SK-N-SH treated with all-trans-retinoic acid at 6 μM for 48 hours (cell line): Measurements from ENCODE around the gene LMO7.

ENCODE experiments used
- ATAC-seq: fragments of 200-7000 bp; cut with Tn5 transposase; 3 replicates; pipeline ENCODE4 v1.9.1; 2020; ENCODE audit warnings: mild to moderate bottlenecking, moderate library complexity
- ARNTL ChIP-seq: fragments of 450-650 bp; formaldehyde crosslinking; IDR thresholded peaks from 2 replicates; pipeline ENCODE4 v1.5.0; 2020; ENCODE audit warnings: low read depth, mild to moderate bottlenecking, moderate library complexity, borderline replicate concordance
- BACH2 ChIP-seq: fragments of 250-450 bp; sonication (Bioruptor Pico); IDR thresholded peaks from 2 replicates; pipeline ENCODE4 v1.9.0; 2021; ENCODE audit warnings: mild to moderate bottlenecking, borderline replicate concordance
- CREB5 ChIP-seq: fragments of 250-450 bp; sonication (Bioruptor Pico); IDR thresholded peaks from 2 replicates; pipeline ENCODE4 v1.5.1; 2020; ENCODE audit warnings: low read depth, mild to moderate bottlenecking, moderate library complexity
- CSDC2 ChIP-seq: fragments of 250-450 bp; sonication (Bioruptor Pico); IDR thresholded peaks from 2 replicates; pipeline ENCODE4 v1.5.0; 2020; ENCODE audit warnings: mild to moderate bottlenecking, moderate library complexity
- CSRNP3 ChIP-seq: fragments of 250-450 bp; sonication (Bioruptor Pico); IDR thresholded peaks from 2 replicates; pipeline ENCODE4 v1.5.1; 2021; ENCODE audit warnings: mild to moderate bottlenecking, moderate library complexity
- GLIS3 ChIP-seq: fragments of 250-450 bp; sonication (Bioruptor Pico); IDR thresholded peaks from 2 replicates; pipeline ENCODE4 v1.5.0; 2020; ENCODE audit warnings: mild to moderate bottlenecking, moderate library complexity
- ISL1 ChIP-seq: fragments of 250-450 bp; sonication (Bioruptor Pico); IDR thresholded peaks from 2 replicates; pipeline ENCODE4 v2.1.2; 2022; ENCODE audit warnings: mild to moderate bottlenecking, moderate library complexity
- OSR1 ChIP-seq: fragments of 250-450 bp; sonication (Bioruptor Pico); IDR thresholded peaks from 2 replicates; pipeline ENCODE4 v1.8.0; 2022; ENCODE audit warnings: moderate library complexity, mild to moderate bottlenecking, inconsistent platforms
- PATZ1 ChIP-seq: fragments of 250-450 bp; sonication (Bioruptor Pico); IDR thresholded peaks from 2 replicates; pipeline ENCODE4 v1.8.0; 2020; ENCODE audit warnings: mild to moderate bottlenecking, moderate library complexity, borderline replicate concordance
- POU6F1 ChIP-seq: fragments of 250-450 bp; sonication (Bioruptor Pico); IDR thresholded peaks from 2 replicates; pipeline ENCODE4 v1.8.0; 2021; ENCODE audit warnings: low read depth, mild to moderate bottlenecking, moderate library complexity, borderline replicate concordance
- PPARA ChIP-seq: fragments of 250-450 bp; sonication (Bioruptor Pico); IDR thresholded peaks from 2 replicates; pipeline ENCODE4 v1.5.0; 2020; ENCODE audit warnings: mild to moderate bottlenecking, borderline replicate concordance
- RARB ChIP-seq: fragments of 250-450 bp; sonication (Bioruptor Pico); IDR thresholded peaks from 2 replicates; pipeline ENCODE4 v1.8.0; 2021; ENCODE audit warnings: mild to moderate bottlenecking, moderate library complexity
- SNAI2 ChIP-seq: fragments of 250-450 bp; sonication (Bioruptor Pico); IDR thresholded peaks from 2 replicates; pipeline ENCODE4 v1.5.0; 2020; ENCODE audit warnings: mild to moderate bottlenecking, moderate library complexity
- TOX ChIP-seq: fragments of 250-450 bp; sonication (Bioruptor Pico); IDR thresholded peaks from 2 replicates; pipeline ENCODE4 v1.8.0; 2021; ENCODE audit warnings: mild to moderate bottlenecking, moderate library complexity, borderline replicate concordance
- TSHZ2 ChIP-seq: fragments of 250-450 bp; sonication (Bioruptor Pico); IDR thresholded peaks from 2 replicates; pipeline ENCODE4 v1.5.0; 2020; ENCODE audit warnings: mild to moderate bottlenecking, moderate library complexity
- ZC3H10 ChIP-seq: fragments of 250-450 bp; sonication (Bioruptor Pico); IDR thresholded peaks from 2 replicates; pipeline ENCODE4 v1.5.1; 2021; ENCODE audit warnings: mild to moderate bottlenecking, moderate library complexity
- ZFP30 ChIP-seq: fragments of 450-650 bp; formaldehyde crosslinking; IDR thresholded peaks from 2 replicates; pipeline ENCODE4 v1.5.0; 2022; ENCODE audit warnings: mild to moderate bottlenecking, moderate library complexity
- ZNF565 ChIP-seq: fragments of 450-650 bp; formaldehyde crosslinking; conservative IDR thresholded peaks from 2 replicates; pipeline ENCODE4 v1.5.0; 2020; ENCODE audit warnings: low read depth, mild to moderate bottlenecking, moderate library complexity
- ZNF70 ChIP-seq: fragments of 450-650 bp; formaldehyde crosslinking; IDR thresholded peaks from 2 replicates; pipeline ENCODE4 v1.5.0; 2020; ENCODE audit warnings: mild to moderate bottlenecking, moderate library complexity
- ZNF8 ChIP-seq: fragments of 450-650 bp; formaldehyde crosslinking; IDR thresholded peaks from 2 replicates; pipeline ENCODE4 v1.5.0; 2020; ENCODE audit warnings: mild to moderate bottlenecking, moderate library complexity

LMO7 gene

GRCh38 chr13:75751350-75751749 lies 115.2 kb downstream of the LMO7 start:
- no peak for ATAC-seq
- TF ChIP-seq CSRNP3 (CRISPR knock-in tag) (no peak), CSDC2 (no peak), TOX (CRISPR knock-in tag) (no peak), POU6F1 (CRISPR knock-in tag) (no peak), PATZ1 (no peak), TSHZ2 (CRISPR knock-in tag) (no peak), ZNF565 (no peak), SNAI2 (CRISPR knock-in tag) (no peak), BACH2 (no peak), PPARA (CRISPR knock-in tag) (no peak), OSR1 (CRISPR knock-in tag) (no peak), ARNTL (CRISPR knock-in tag) (no peak), ISL1 (CRISPR knock-in tag) (no peak), ZFP30 (CRISPR knock-in tag) (no peak)

GRCh38 chr13:75752826-75753225 lies 116.7 kb downstream of the LMO7 start:
- ATAC-seq: no peak
- TF ChIP-seq BACH2 (no peak), ZNF8 (CRISPR knock-in tag) (no peak), ZNF565 (no peak), PPARA (CRISPR knock-in tag) (no peak), ISL1 (CRISPR knock-in tag) (no peak), CSDC2 (no peak), TOX (CRISPR knock-in tag) (no peak)
- TF ChIP-seq, all 23 proteins: peak for 0

GRCh38 chr13:75754936-75755335 lies 118.8 kb downstream of the LMO7 start:
- TF ChIP-seq RARB (CRISPR knock-in tag): no peak
- no peak for TF ChIP-seq CREB5
- no peak for TF ChIP-seq GLIS3 (CRISPR knock-in tag)
- TF ChIP-seq ISL1 (CRISPR knock-in tag): no peak
- TF ChIP-seq ZNF565: no peak
- no peak for TF ChIP-seq PATZ1
- TF ChIP-seq ZC3H10 (CRISPR knock-in tag): no peak
- no peak for TF ChIP-seq OSR1 (CRISPR knock-in tag)
- TF ChIP-seq ZNF70: no peak
- no peak for TF ChIP-seq PPARA (CRISPR knock-in tag)
- TF ChIP-seq SNAI2 (CRISPR knock-in tag): no peak
- no peak for ATAC-seq
